ENCODE data around the gene KIRREL2. TPM values are rescaled to one million over a fixed set of nuclear protein-coding genes. Genes with fewer than 3 reads are reported as not detected.

KIRREL2 gene
- total and polyA plus RNA-seq, 4 donors, result not detected

- TF ChIP-seq REST (IDR thresholded peaks at IDR 0.05), result peak; percentile 100
- TF ChIP-seq JUND (IDR thresholded peaks at IDR 0.05), result no peak
- peak in 1 of 2 donors; percentile 13 for TF ChIP-seq RAD21 (IDR thresholded peaks at IDR 0.05)
- TF ChIP-seq MAX (IDR thresholded peaks at IDR 0.05), result peak; percentile 16
- no peaks in the 10 kb centered on the region for H3K36me3 ChIP-seq (ENCODE audit: control insufficient read depth in 4 of 4, insufficient read depth in 3 of 4, low read depth in 1 of 4, low read length in 3 of 4)
- H3K4me3 ChIP-seq (ENCODE audit: low read depth in 1 of 3, low read length in 3 of 3), result no peak overlapping the region
- WGBS, result 11% methylated on average over 12 of the region's 12 CpGs
- H3K4me1 ChIP-seq (ENCODE audit: control insufficient read depth in 4 of 4, insufficient read depth in 4 of 4, low read length in 3 of 4), result no peaks in the 10 kb centered on the region
- H3K27me3 ChIP-seq (ENCODE audit: control insufficient read depth in 4 of 4, insufficient read depth in 4 of 4, low read length in 3 of 4), result peaks cover 0 to 5% (median 2%) of the 10 kb centered on the region in 4 donors
- H3K9me3 ChIP-seq (ENCODE audit: control insufficient read depth in 4 of 4, low read length in 3 of 4), result no peaks in the 10 kb centered on the region
- H3K9ac ChIP-seq (ENCODE audit: low read depth in 1 of 2, low read length in 2 of 2), result no peak overlapping the region
- no peak overlapping the region for H3K27ac ChIP-seq (ENCODE audit: low read depth in 1 of 2, low read length in 2 of 2)
- peak; percentile 69 for DNase-seq (ENCODE audit: low spot score)
Observed at GRCh38 chr19:35828692-35829301, 27.9 kb upstream of the KIRREL2 start.

- peaks cover 0 to 8% (median 2%) of the 10 kb centered on the region in 4 donors for H3K27me3 ChIP-seq (ENCODE audit: control insufficient read depth in 4 of 4, insufficient read depth in 4 of 4, low read length in 3 of 4)
- 46% methylated on average over 18 of the region's 18 CpGs for WGBS
Observed at GRCh38 chr19:35830986-35831385, 25.7 kb upstream of the KIRREL2 start.

GRCh38 chr19:35832054-35832453, 24.7 kb upstream of the KIRREL2 start:
- no peak for DNase-seq (ENCODE audit: low spot score)
- H3K27me3 ChIP-seq (ENCODE audit: control insufficient read depth in 4 of 4, insufficient read depth in 4 of 4, low read length in 3 of 4), result peaks cover 0 to 4% (median 2%) of the 10 kb centered on the region in 4 donors
- no peak overlapping the region for H3K9ac ChIP-seq (ENCODE audit: low read depth in 1 of 2, low read length in 2 of 2)
- H3K9me3 ChIP-seq (ENCODE audit: control insufficient read depth in 4 of 4, low read length in 3 of 4), result no peaks in the 10 kb centered on the region
- H3K4me3 ChIP-seq (ENCODE audit: low read depth in 1 of 3, low read length in 3 of 3), result no peak overlapping the region
- H3K4me1 ChIP-seq (ENCODE audit: control insufficient read depth in 4 of 4, insufficient read depth in 4 of 4, low read length in 3 of 4), result no peaks in the 10 kb centered on the region
- no peak for TF ChIP-seq HNF4A (conservative IDR thresholded peaks at IDR 0.05)
- TF ChIP-seq GABPA (IDR thresholded peaks at IDR 0.05 in 1 of 2, conservative IDR thresholded peaks at IDR 0.05 in 1 of 2), result no peak
- TF ChIP-seq EGR1 (IDR thresholded peaks at IDR 0.05; ENCODE audit: low read depth in 2 of 2), result no peak
- no peak for TF ChIP-seq SP1 (IDR thresholded peaks at IDR 0.05)
- TF ChIP-seq RAD21 (IDR thresholded peaks at IDR 0.05), result no peak
- TF ChIP-seq RXRA (IDR thresholded peaks at IDR 0.05), result no peak
- no peak for TF ChIP-seq FOXA2 (IDR thresholded peaks at IDR 0.05)
- H3K36me3 ChIP-seq (ENCODE audit: control insufficient read depth in 4 of 4, insufficient read depth in 3 of 4, low read depth in 1 of 4, low read length in 3 of 4), result no peaks in the 10 kb centered on the region
- 56% methylated on average over 4 of the region's 4 CpGs for WGBS
- H3K27ac ChIP-seq (ENCODE audit: low read depth in 1 of 2, low read length in 2 of 2), result no peak overlapping the region

More at GRCh38 chr19:35830986-35831385, 25.7 kb upstream of the KIRREL2 start:
- Histone ChIP-seq H3K9me3 (ENCODE audit: control insufficient read depth in 4 of 4, low read length in 3 of 4) (no peaks in the 10 kb centered on the region), H3K4me3 (ENCODE audit: low read depth in 1 of 3, low read length in 3 of 3) (no peak overlapping the region), H3K36me3 (ENCODE audit: control insufficient read depth in 4 of 4, insufficient read depth in 3 of 4, low read depth in 1 of 4, low read length in 3 of 4) (no peaks in the 10 kb centered on the region), H3K4me1 (ENCODE audit: control insufficient read depth in 4 of 4, insufficient read depth in 4 of 4, low read length in 3 of 4) (no peaks in the 10 kb centered on the region), H3K9ac (ENCODE audit: low read depth in 1 of 2, low read length in 2 of 2) (no peak overlapping the region), H3K27ac (ENCODE audit: low read depth in 1 of 2, low read length in 2 of 2) (no peak overlapping the region)
- TF ChIP-seq CTCF (IDR thresholded peaks at IDR 0.05; ENCODE audit: low read depth, low read length, missing input control), result no peak
- no peak for TF ChIP-seq JUND (IDR thresholded peaks at IDR 0.05)
- no peak for TF ChIP-seq RXRA (IDR thresholded peaks at IDR 0.05)
- TF ChIP-seq NR2F2 (IDR thresholded peaks at IDR 0.05), result no peak
- no peak for TF ChIP-seq HNF4G (IDR thresholded peaks at IDR 0.05)
- no peak for TF ChIP-seq SP1 (IDR thresholded peaks at IDR 0.05)
- DNase-seq (ENCODE audit: low spot score), result no peak

Measured in liver (tissue), 9 donors.